ENCODE data around the gene TRIM52.

Gene TRIM52

GRCh38 chr5:181237729-181238385, 23.1 kb downstream of the TRIM52 start:
- no peak for TF ChIP-seq CTCF (IDR thresholded peaks at IDR 0.05; ENCODE audit: insufficient read depth, low read length, missing control alignments)
- H3K4me3 ChIP-seq (ENCODE audit: low read depth, low read length), result no peak overlapping the region
- no peak for DNase-seq (ENCODE audit: low read depth, low spot score)
- ChIA-PET POLR2A (interaction anchor here (0.7 to 1.2 kb wide), 3 partner anchors 8 to 53 kb away, joined by 3 to 4 read pairs (median 3); no protein-coding TSS in a partner anchor), CTCF (no interaction called here)

- DNase-seq (ENCODE audit: low read depth, low spot score), result no peak
- no peak overlapping the region for H3K4me3 ChIP-seq (ENCODE audit: low read depth, low read length)
- TF ChIP-seq CTCF (IDR thresholded peaks at IDR 0.05; ENCODE audit: insufficient read depth, low read length, missing control alignments), result no peak
- POLR2A ChIA-PET, result interaction anchor here (1.2 to 3.4 kb wide), 2 partner anchors 13 to 53 kb away, joined by 4 to 40 read pairs; partner anchors contain the start of gene TRIM41
- CTCF ChIA-PET, result no interaction called here
Measured at GRCh38 chr5:181236954-181237641, 23.8 kb downstream of the TRIM52 start.

- CTCF ChIA-PET, result no interaction called here
- no peak overlapping the region for H3K4me3 ChIP-seq (ENCODE audit: low read depth, low read length)
- TF ChIP-seq CTCF (IDR thresholded peaks at IDR 0.05; ENCODE audit: insufficient read depth, low read length, missing control alignments), result no peak
- POLR2A ChIA-PET, result interaction anchor here (3.4 kb wide), 1 partner anchor 12 kb away, joined by 40 read pairs; the partner anchor contains the start of gene TRIM41
- DNase-seq (ENCODE audit: low read depth, low spot score), result no peak
Measured at GRCh38 chr5:181236471-181236870, 24.5 kb downstream of the TRIM52 start.

- CTCF ChIA-PET, result no interaction called here
- POLR2A ChIA-PET, result interaction anchor here (0.9 to 3.4 kb wide), 4 partner anchors 8 to 44 kb away, joined by 3 to 40 read pairs (median 7); partner anchors contain the start of genes RACK1 and TRIM41
- no peak for TF ChIP-seq CTCF (IDR thresholded peaks at IDR 0.05; ENCODE audit: insufficient read depth, low read length, missing control alignments)
- H3K4me3 ChIP-seq (ENCODE audit: low read depth, low read length), result no peak overlapping the region
- no peak for DNase-seq (ENCODE audit: low read depth, low spot score)
Measured at GRCh38 chr5:181235689-181236366, 25.1 kb downstream of the TRIM52 start.

- H3K4me3 ChIP-seq (ENCODE audit: low read depth, low read length), result no peak overlapping the region
- DNase-seq (ENCODE audit: low read depth, low spot score), result no peak
- ChIA-PET CTCF (no interaction called here), POLR2A (interaction anchor here (0.9 to 3.4 kb wide), 5 partner anchors 9 to 44 kb away, joined by 3 to 40 read pairs (median 6); partner anchors contain the start of genes RACK1 and TRIM41)
- no peak for TF ChIP-seq CTCF (IDR thresholded peaks at IDR 0.05; ENCODE audit: insufficient read depth, low read length, missing control alignments)
Measured at GRCh38 chr5:181235323-181235688, 25.6 kb downstream of the TRIM52 start.

All from AG04449 (cell line).